T-helper 2 cell (primary cell): ENCODE results near the gene POP4.

Experiments
- DNase-seq, 5 experiments: peaks; one replicate each; pipeline versions ENCODE4 v3.0.0 to v3.0.0-alpha.2; 2012 to 2022

POP4 gene

GRCh38 chr19:29634002-29634401 is 27.9 kb downstream of the POP4 start:
- DNase-seq = no peak

GRCh38 chr19:29634423-29635130 is 28.5 kb downstream of the POP4 start:
- DNase-seq = no peak

- DNase-seq = no peak
These were observed 29.9 kb downstream of the POP4 start for GRCh38 chr19:29635963-29636362.

GRCh38 chr19:29636553-29637360 is 30.7 kb downstream of the POP4 start:
- no peak for DNase-seq

GRCh38 chr19:29639086-29639485 is 33.0 kb downstream of the POP4 start:
- DNase-seq = no peak

GRCh38 chr19:29640231-29640630 is 34.1 kb downstream of the POP4 start:
- no peak for DNase-seq

- DNase-seq = no peak
These were observed 35.5 kb downstream of the POP4 start for GRCh38 chr19:29641597-29641996.

GRCh38 chr19:29643361-29643935 is 37.4 kb downstream of the POP4 start:
- no peak for DNase-seq

- no peak for DNase-seq
These were observed 38.1 kb downstream of the POP4 start for GRCh38 chr19:29644210-29644609.

GRCh38 chr19:29645491-29645867 is 39.4 kb downstream of the POP4 start:
- no peak for DNase-seq

GRCh38 chr19:29645911-29646310 is 39.8 kb downstream of the POP4 start:
- peak in 1 of 5 experiments; percentile 40 for DNase-seq

- no peak for DNase-seq
These were observed 44.8 kb downstream of the POP4 start for GRCh38 chr19:29650772-29651387.

GRCh38 chr19:29651622-29652394 is 45.7 kb downstream of the POP4 start:
- DNase-seq = peak in 1 of 5 experiments; percentile 58

GRCh38 chr19:29653398-29653797 is 47.3 kb downstream of the POP4 start:
- DNase-seq = no peak

- no peak for DNase-seq
These were observed 49.7 kb downstream of the POP4 start for GRCh38 chr19:29655648-29656335.

GRCh38 chr19:29658221-29658991 is 52.3 kb downstream of the POP4 start:
- DNase-seq = no peak

- no peak for DNase-seq
These were observed 54.8 kb downstream of the POP4 start for GRCh38 chr19:29660835-29661234.

GRCh38 chr19:29662278-29662603 is 56.2 kb downstream of the POP4 start:
- DNase-seq = no peak

- no peak for DNase-seq
These were observed 56.7 kb downstream of the POP4 start for GRCh38 chr19:29662604-29663404.
